Lower leg skin (tissue), 3 donors: ENCODE measurements around the gene FBRS.

Source experiments
- POLR2A ChIP-seq, 2 donors: fragments of 450-650 bp; IDR thresholded peaks; one replicate each; pipeline ENCODE4 v1.6.1; 2016 to 2017; ENCODE audit warnings: antibody characterized with exemption in 2 of 2, mild to moderate bottlenecking in 1 of 2, moderate library complexity in 1 of 2
- TF ChIP-seq, protein P1 (sequence below), 3 donors: fragments of 450-650 bp; IDR thresholded peaks; one replicate each; pipeline ENCODE4 v1.5.1; 2016; ENCODE audit warnings: antibody characterized with exemption in 3 of 3, mild to moderate bottlenecking in 3 of 3, moderate library complexity in 2 of 3

DNA sequence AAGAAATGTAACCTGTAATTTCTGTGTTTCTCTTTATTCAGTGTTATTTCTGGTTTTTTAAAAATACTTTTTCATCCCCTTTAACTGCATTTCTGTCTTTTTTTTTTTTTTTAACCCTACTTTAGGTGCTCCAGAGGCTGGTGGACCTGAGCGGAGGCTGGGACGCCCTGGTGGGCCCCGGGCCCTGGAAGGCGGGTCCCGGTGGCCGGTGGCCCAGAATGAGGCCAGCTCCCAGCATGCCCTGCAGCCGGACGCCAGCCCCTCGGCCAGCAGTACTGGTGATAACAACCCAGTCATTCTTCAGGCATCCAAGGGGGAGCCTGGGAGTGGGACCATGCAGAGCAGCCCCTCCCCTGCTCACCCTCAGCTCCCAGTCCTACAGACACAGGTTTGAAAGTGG, 42.3 kb downstream of the FBRS start:
- TF ChIP-seq POLR2A (IDR thresholded peaks at IDR 0.05), result no peak
- TF ChIP-seq, protein P1, sequence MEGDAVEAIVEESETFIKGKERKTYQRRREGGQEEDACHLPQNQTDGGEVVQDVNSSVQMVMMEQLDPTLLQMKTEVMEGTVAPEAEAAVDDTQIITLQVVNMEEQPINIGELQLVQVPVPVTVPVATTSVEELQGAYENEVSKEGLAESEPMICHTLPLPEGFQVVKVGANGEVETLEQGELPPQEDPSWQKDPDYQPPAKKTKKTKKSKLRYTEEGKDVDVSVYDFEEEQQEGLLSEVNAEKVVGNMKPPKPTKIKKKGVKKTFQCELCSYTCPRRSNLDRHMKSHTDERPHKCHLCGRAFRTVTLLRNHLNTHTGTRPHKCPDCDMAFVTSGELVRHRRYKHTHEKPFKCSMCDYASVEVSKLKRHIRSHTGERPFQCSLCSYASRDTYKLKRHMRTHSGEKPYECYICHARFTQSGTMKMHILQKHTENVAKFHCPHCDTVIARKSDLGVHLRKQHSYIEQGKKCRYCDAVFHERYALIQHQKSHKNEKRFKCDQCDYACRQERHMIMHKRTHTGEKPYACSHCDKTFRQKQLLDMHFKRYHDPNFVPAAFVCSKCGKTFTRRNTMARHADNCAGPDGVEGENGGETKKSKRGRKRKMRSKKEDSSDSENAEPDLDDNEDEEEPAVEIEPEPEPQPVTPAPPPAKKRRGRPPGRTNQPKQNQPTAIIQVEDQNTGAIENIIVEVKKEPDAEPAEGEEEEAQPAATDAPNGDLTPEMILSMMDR (IDR thresholded peaks at IDR 0.05), result no peak
